HepG2 (cell line): Measurements from ENCODE around the gene TTC21B. TPM values are rescaled to one million over a fixed set of nuclear protein-coding genes. Genes with fewer than 3 reads are reported as not detected.

Experiments used
- ATF4 ChIP-seq, 2 experiments: fragments of 450-650 bp in 1 of 2; sonication (generic) in 1 of 2; formaldehyde crosslinking; IDR thresholded peaks; 2 replicates each; pipeline versions ENCODE4 v1.5.0 to v1.8.0; 2020 to 2022; ENCODE audit warnings: mild to moderate bottlenecking in 1 of 2, missing genetic modification reagents in 1 of 2
- ATRX ChIP-seq: sonication (generic); formaldehyde crosslinking; IDR thresholded peaks from 2 replicates; pipeline ENCODE4 v1.4.0; 2020; ENCODE audit warnings: missing genetic modification reagents, borderline replicate concordance
- HNRNPUL1 ChIP-seq: fragments of 200-400 bp; formaldehyde crosslinking; IDR thresholded peaks from 2 replicates; pipeline ENCODE4 v1.6.1; 2017; ENCODE audit warnings: low read depth, mild to moderate bottlenecking, low read length, moderate library complexity
- KMT2B ChIP-seq: IDR thresholded peaks from 2 replicates; pipeline ENCODE4 v1.6.1; 2016; ENCODE audit warnings: missing genetic modification reagents, missing compliant biosample characterization
- MLLT10 ChIP-seq: sonication (generic); formaldehyde crosslinking; IDR thresholded peaks from 2 replicates; pipeline ENCODE4 v1.4.0; 2020; ENCODE audit warnings: missing genetic modification reagents
- MXD1 ChIP-seq: sonication (generic); formaldehyde crosslinking; IDR thresholded peaks from 2 replicates; pipeline ENCODE4 v1.4.0; 2020; ENCODE audit warnings: mild to moderate bottlenecking, missing genetic modification reagents
- TFAP4 ChIP-seq: sonication (generic); IDR thresholded peaks from 2 replicates; pipeline ENCODE4 v1.6.1; 2016; ENCODE audit warnings: low read depth, borderline replicate concordance
- ZBTB10 ChIP-seq: sonication (generic); formaldehyde crosslinking; IDR thresholded peaks from 2 replicates; pipeline ENCODE4 v1.4.0; 2020; ENCODE audit warnings: missing genetic modification reagents, borderline replicate concordance
- ZBTB7A ChIP-seq: sonication (generic); formaldehyde crosslinking; IDR thresholded peaks from 2 replicates; pipeline ENCODE4 v1.8.0; 2022; ENCODE audit warnings: mild to moderate bottlenecking, missing genetic modification reagents
- ZMYM3 ChIP-seq: sonication (generic); formaldehyde crosslinking; IDR thresholded peaks from 2 replicates; pipeline ENCODE4 v1.5.1; 2020; ENCODE audit warnings: mild to moderate bottlenecking, missing genetic modification reagents
- ZNF354B ChIP-seq: sonication (generic); formaldehyde crosslinking; IDR thresholded peaks from 2 replicates; pipeline ENCODE4 v1.8.0; 2022; ENCODE audit warnings: mild to moderate bottlenecking, missing genetic modification reagents
- ZNF501 ChIP-seq: sonication (generic); formaldehyde crosslinking; IDR thresholded peaks from 2 replicates; pipeline ENCODE4 v1.5.1; 2020; ENCODE audit warnings: mild to moderate bottlenecking, moderate library complexity, missing genetic modification reagents
- ZNF720 ChIP-seq: sonication (generic); formaldehyde crosslinking; IDR thresholded peaks from 2 replicates; pipeline ENCODE4 v1.4.0; 2020; ENCODE audit warnings: missing genetic modification reagents
- ZNF879 ChIP-seq: sonication (generic); formaldehyde crosslinking; IDR thresholded peaks from 2 replicates; pipeline ENCODE4 v1.8.1; 2023; ENCODE audit warnings: missing genetic modification reagents
- polyA plus RNA-seq, 8 experiments: library from polyadenylated mRNA; depleted of rRNA in 3 of 8; stranded (reverse) in 7 of 8; unstranded in 1 of 8; fragments of >200 nt; fragmentation: Illumina TruSeq in 4 of 8; extraction: Trizol in 4 of 8; gene quantifications; 2 replicates each; pipeline versions ENCODE4 v1.2.1 to v1.2.3, GENCODE V29; 2011 to 2016; ENCODE audit warnings: low read depth in 4 of 8, missing spikeins in 1 of 8, mixed read lengths in 1 of 8; ENCODE audit not compliant: insufficient read depth in 1 of 8
- total RNA-seq, 5 experiments: library from RNA; depleted of rRNA; stranded (reverse); fragments of >200 nt; fragmentation: Illumina TruSeq; extraction: Trizol; gene quantifications; 2 replicates each; pipeline ENCODE4 v1.2.3, GENCODE V29; 2016; ENCODE audit warnings: low read depth in 1 of 5
- TF ChIP-seq, protein P1 (sequence below): IDR thresholded peaks from 2 replicates; pipeline ENCODE4 v1.6.1; 2016; ENCODE audit warnings: mild to moderate bottlenecking, missing biosample characterization, missing genetic modification reagents
- TF ChIP-seq, protein P2 (sequence below): sonication (generic); formaldehyde crosslinking; IDR thresholded peaks from 2 replicates; pipeline ENCODE4 v1.4.0; 2020; ENCODE audit warnings: missing genetic modification reagents, mild to moderate bottlenecking, borderline replicate concordance
- TF ChIP-seq, protein P3 (sequence below): sonication (generic); formaldehyde crosslinking; IDR thresholded peaks from 2 replicates; pipeline ENCODE4 v1.5.0; 2020; ENCODE audit warnings: missing genetic modification reagents

The TTC21B gene
- total and polyA plus RNA-seq, 2 of the 13 experiments (the other 11 are each of a cell fraction or from before 2014, with no cell fraction given), result 39.1 to 67.1 TPM

- TF ChIP-seq, protein P1, sequence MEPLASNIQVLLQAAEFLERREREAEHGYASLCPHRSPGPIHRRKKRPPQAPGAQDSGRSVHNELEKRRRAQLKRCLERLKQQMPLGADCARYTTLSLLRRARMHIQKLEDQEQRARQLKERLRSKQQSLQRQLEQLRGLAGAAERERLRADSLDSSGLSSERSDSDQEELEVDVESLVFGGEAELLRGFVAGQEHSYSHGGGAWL, result peak; percentile 92
- TF ChIP-seq ZNF720, result no peak
- peak; percentile 69; the same call in 1 of the 2 replicates for TF ChIP-seq ZBTB10 (CRISPR knock-in tag)
- peak; percentile 98 for TF ChIP-seq ZNF501 (CRISPR knock-in tag)
- no peak for TF ChIP-seq MLLT10
- peak; percentile 80 for TF ChIP-seq MXD1 (CRISPR knock-in tag)
- TF ChIP-seq, protein P2, sequence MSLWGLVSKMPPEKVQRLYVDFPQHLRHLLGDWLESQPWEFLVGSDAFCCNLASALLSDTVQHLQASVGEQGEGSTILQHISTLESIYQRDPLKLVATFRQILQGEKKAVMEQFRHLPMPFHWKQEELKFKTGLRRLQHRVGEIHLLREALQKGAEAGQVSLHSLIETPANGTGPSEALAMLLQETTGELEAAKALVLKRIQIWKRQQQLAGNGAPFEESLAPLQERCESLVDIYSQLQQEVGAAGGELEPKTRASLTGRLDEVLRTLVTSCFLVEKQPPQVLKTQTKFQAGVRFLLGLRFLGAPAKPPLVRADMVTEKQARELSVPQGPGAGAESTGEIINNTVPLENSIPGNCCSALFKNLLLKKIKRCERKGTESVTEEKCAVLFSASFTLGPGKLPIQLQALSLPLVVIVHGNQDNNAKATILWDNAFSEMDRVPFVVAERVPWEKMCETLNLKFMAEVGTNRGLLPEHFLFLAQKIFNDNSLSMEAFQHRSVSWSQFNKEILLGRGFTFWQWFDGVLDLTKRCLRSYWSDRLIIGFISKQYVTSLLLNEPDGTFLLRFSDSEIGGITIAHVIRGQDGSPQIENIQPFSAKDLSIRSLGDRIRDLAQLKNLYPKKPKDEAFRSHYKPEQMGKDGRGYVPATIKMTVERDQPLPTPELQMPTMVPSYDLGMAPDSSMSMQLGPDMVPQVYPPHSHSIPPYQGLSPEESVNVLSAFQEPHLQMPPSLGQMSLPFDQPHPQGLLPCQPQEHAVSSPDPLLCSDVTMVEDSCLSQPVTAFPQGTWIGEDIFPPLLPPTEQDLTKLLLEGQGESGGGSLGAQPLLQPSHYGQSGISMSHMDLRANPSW (CRISPR knock-in tag), result peak; percentile 88; the same call in 1 of the 2 replicates
- TF ChIP-seq, protein P3, sequence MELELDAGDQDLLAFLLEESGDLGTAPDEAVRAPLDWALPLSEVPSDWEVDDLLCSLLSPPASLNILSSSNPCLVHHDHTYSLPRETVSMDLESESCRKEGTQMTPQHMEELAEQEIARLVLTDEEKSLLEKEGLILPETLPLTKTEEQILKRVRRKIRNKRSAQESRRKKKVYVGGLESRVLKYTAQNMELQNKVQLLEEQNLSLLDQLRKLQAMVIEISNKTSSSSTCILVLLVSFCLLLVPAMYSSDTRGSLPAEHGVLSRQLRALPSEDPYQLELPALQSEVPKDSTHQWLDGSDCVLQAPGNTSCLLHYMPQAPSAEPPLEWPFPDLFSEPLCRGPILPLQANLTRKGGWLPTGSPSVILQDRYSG (CRISPR knock-in tag), result 0 out of 2 replicates have a peak, but pooled peaks have one; percentile 64
- TF ChIP-seq ZBTB7A (CRISPR knock-in tag), result peak; percentile 89; the same call in 1 of the 2 replicates
- peak; percentile 96 for TF ChIP-seq KMT2B (CRISPR knock-in tag)
- TF ChIP-seq HNRNPUL1, result peak; percentile 60; the same call in 1 of the 2 replicates
- peak; percentile 67; the same call in 1 of the 2 replicates for TF ChIP-seq TFAP4
- TF ChIP-seq ATRX (CRISPR knock-in tag), result 0 out of 2 replicates have a peak, but pooled peaks have one; percentile 59
- TF ChIP-seq ZMYM3, result peak; percentile 80
- peak; percentile 77; the same call in 1 of the 2 replicates for TF ChIP-seq ZNF354B
- TF ChIP-seq ZNF879 (CRISPR knock-in tag), result 0 out of 2 replicates have a peak, but pooled peaks have one; percentile 23
- peak in 1 of 2 experiments; percentile 60; a peak in 1 of 4 replicates for TF ChIP-seq ATF4 (CRISPR knock-in tag; IDR thresholded peaks at IDR 0.05)
These were observed at the start of gene TTC21B (continued) for GRCh38 chr2:165953655-165954606.
